NCI-H128 (cell line): ENCODE measurements around the gene C1QTNF6.

ENCODE experiments used
- DNase-seq: peaks from one replicate; lab custom pipeline; 2025; ENCODE audit not compliant: unreplicated experiment; lab: John Stamatoyannopoulos, UW

The C1QTNF6 gene

GRCh38 chr22:37223965-37224551 lies 36.0 kb upstream of the C1QTNF6 start:
- no peak for DNase-seq

DNA sequence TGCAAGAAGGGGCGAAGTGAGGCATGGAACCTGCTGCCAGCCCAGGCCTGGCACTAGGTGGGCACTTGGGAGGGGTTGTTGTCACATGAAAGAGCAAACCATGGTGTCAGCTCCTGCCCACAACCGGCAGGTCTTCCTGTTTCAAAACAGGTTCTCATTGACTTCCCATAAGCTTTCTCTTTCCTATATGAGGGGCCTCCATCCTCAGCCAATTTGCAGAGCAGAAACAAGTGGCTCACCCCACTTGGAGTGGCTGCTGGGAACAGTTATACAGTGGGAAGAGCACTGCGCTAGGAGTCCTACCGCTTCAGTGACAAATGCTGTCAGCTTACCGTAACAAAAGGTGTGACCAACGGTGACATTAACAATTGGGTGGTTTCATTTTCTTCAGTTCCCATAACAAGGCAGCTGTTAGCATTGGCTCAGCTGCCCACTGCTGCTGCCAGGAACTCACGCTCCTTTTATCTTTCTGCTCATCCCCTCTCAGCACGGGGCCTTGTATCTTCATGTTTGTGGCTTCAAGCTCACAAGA lies 34.5 kb upstream of the C1QTNF6 start:
- DNase-seq, result no peak

GRCh38 chr22:37221424-37222333 lies 33.6 kb upstream of the C1QTNF6 start:
- DNase-seq, result no peak

DNA sequence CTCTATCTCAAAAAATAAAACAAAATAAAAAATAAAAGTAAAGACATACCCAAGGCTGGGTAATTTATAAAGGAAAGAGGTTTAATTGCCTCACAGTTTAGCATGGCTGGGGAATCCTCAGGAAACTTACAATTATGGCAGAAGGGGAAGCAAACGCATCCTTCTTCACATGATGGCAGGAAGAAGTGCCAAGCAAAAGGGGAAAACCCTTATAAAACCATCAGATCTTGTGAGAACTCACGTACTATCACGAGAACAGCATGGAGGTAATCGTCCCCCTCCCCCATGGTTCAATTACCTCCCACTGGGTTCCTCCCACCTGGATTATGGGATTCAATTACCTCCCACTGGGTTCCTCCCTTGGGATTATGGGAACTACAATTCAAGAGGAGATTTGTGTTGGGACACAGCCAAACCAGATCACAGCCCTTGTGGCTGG lies 32.5 kb upstream of the C1QTNF6 start:
- DNase-seq, result no peak

DNA sequence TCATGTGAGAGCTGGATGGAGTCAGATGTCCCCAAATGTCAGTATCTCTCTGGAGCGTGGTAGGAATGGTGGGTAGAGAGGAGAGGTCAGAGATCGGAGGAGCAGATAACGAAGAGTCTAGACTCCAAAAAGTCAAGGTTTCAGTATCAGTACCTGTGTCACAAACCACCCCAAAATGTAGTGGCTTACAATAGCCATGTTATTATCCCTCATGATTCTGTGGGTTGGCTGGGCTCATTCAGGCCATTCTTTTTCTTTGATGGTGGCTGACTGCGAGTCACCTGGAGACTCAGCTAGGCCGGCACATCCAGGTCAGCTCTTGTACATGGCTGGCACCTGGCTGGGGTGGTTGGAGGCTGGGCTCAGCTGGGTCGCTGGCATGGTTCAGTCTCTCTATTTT lies 31.5 kb upstream of the C1QTNF6 start:
- no peak for DNase-seq

GRCh38 chr22:37218771-37219411 lies 30.8 kb upstream of the C1QTNF6 start:
- no peak for DNase-seq

GRCh38 chr22:37218399-37218770 lies 30.3 kb upstream of the C1QTNF6 start:
- DNase-seq, result no peak

- no peak for DNase-seq
Measured at GRCh38 chr22:37215890-37216289, 27.8 kb upstream of the C1QTNF6 start.

- DNase-seq, result no peak
Measured at GRCh38 chr22:37214731-37215030, 26.6 kb upstream of the C1QTNF6 start.

DNA sequence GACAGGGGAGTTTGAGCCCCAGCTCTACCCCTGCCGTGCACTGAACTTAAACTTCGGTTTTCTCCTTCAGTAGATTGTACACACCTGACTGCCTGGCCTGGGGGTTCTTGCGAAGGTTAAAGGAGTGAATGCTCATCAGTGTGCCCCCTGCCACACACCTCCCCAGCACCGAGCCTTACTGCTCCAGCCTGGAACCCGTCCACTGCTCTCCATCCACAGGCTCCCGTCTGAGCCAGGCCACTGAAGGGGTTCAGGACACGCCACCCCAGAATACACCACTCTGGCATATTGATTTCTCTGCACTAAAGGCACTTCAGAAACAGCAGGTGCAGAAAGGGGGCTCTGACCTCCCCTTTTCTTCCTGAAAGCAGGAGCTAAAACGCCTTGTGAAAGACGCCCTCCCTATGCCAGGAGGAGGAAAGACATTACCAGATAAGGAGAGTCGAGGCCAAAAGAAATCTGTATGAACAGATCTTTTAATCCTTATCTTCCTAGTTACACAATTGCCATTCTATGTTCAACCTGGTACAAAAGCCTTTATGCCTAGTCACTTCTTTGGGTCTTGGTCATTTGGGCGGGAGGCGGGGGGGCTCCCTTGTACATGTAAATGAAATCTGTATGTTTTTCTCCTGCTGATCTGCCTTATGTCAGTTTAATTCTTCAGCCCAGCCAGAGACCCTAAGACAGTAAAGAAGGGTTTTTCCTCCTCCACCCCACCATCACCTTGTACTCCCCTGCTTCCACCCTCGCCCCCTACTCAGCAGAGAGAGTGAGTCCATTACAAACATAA lies 26.1 kb upstream of the C1QTNF6 start:
- DNase-seq, result no peak

GRCh38 chr22:37213218-37213855 lies 25.3 kb upstream of the C1QTNF6 start:
- DNase-seq, result no peak

GRCh38 chr22:37212174-37212906 lies 24.3 kb upstream of the C1QTNF6 start, which contains the start of gene SSTR3:
Gene SSTR3 (minus strand): TSS chr22:37212477. CDS start chr22:37207803, 4,674 bp downstream.
- DNase-seq, result no peak

DNA sequence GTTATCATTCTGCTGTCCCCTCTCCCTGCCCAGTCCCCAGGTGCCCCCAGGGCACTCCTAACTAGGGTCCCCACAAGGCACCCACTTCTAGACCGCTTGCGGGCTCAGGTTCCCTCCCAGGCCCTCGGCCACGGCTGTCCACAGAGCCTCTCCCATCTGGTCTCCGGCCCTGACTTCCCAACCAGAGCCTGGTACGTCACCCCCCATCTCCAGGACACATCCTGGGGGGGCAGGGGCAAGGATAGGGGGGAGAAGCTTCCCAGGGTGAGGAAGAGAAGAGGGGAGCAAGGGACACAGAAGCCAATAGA lies 23.8 kb upstream of the C1QTNF6 start:
- no peak for DNase-seq

DNA sequence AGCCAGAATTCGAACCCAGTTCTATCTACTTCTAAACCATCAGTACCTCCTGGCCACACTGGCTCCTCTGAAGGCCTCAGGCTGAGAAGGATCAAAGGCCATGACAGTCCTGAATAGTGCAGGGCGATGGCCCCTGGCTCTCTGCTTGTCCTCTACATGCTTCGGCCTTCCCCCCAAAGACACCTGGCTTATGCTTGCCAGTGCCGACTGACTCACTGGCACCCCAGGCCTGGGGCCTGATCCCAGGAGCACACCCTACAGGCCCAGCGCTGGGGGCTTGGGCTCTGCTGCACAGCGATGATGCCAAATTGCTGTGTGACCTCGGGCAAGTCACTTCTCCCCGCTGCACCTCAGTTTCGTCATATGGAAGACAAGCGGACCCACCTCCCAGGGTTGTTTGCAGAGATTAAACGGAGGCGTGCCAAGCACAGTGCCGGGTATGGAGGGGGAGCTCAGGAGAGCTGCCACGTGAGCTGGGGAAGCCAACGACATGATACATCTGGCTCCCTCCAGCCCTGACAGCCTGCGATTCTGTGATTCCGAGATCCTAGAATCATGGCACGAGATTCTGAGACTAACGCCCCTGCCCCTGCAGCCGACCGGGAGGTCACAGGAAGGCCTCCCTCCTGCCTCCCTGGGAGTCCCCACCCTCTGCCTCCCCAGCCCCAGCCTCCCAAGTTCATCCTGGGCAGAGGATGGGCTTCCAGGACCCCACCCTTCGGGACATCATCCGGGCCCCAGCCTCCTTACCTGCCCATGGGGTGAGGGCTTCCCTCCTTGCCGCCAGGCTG lies 23.2 kb upstream of the C1QTNF6 start:
- no peak for DNase-seq

GRCh38 chr22:37210041-37210803 lies 22.2 kb upstream of the C1QTNF6 start:
- DNase-seq, result no peak

DNA sequence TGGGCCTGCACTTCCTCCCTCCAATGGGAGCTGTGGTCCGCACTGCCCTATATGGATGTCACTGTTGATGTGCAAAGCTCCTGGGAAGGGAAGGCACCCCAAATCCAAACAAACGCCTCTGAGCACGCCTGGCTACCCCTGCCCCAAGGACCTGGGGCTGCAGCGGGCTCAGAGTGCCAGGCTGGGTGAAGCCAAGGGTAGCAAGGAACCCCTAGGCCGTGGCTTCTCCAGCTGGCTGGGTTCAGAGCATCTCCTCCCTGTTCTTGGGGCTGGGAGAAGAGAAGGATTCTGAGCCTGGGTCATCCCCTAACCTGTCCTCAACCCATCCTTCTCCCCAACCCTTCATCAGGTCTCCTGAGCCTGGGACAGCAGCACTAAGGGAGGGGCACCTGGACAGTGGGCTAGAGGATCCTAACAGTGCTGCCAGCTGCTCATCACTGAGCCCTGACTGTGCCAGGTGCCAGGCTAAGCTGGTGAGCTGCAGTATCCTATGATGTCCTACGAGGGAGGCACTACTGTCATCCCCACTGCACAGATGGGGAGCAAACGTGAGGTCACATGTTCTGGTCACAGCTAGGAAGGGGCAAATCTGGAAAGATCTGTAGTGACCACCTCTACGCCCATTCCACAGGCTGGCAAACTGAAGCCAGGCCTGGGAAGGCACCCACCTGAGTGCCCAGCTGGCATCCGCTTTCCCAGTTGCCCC lies 21.2 kb upstream of the C1QTNF6 start:
- no peak for DNase-seq

DNA sequence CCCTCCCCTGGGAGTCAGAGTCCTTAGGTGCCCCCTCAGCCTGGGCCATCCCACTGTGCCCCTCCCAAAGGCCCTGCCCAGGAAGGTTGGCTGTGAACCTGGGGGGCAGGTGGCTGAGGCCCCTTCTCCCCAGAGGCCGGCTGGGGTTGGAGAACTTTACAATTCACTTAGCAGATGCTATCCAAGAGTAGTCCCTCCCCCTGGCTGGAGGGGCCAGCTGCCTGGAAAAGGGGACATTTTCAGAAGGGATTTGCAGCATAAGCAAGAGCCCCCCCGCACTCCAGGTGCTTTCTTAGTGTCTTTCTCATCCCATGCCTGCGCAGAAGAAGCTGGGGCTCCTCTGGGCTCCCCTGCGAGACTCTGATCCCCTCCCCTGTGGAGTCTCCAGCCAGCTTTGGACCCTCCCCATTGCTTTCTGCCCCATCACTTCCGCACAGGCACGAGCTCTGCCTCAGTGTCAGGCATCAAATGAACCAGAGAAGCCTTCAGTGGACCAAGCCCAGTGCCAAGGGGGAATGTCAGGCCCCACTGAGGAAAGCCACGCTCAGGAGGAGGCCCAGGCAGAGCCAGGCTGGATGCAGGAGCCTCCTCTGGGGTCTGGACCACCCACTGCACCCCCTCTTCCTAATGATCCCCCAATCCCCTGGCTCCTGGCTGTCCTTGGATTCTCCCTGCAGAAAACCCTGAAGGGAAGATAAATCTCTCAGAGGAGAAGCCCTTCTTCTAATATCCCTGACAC lies 20.5 kb upstream of the C1QTNF6 start:
- DNase-seq, result no peak
